Muscle of arm (tissue), 12 donors: ENCODE data around the gene PCDHGA8. TPM values are rescaled to one million over a fixed set of nuclear protein-coding genes. Genes with fewer than 3 reads are reported as not detected.
"Not testable (repeated sequence)": the region's sequence is repeated elsewhere in the genome, so short reads cannot be mapped to it uniquely, and the experiment has no call there.

Experiments
- DNase-seq: peaks from one replicate; pipeline ENCODE4 v3.0.0-alpha.2; 2013
- polyA plus RNA-seq, 12 donors: library from polyadenylated mRNA; unstranded; fragments of 120-200 nt; gene quantifications; one replicate each; pipeline ENCODE4 v1.2.1, GENCODE V29; 2013; ENCODE audit not compliant: insufficient read length in 12 of 12

The PCDHGA8 gene
- polyA plus RNA-seq, 12 donors = 0.34 to 1.1 (median 0.66) TPM; not detected in 2

GRCh38 chr5:141430332-141431113, 38.1 kb downstream of the PCDHGA8 start, which contains the start of gene PCDHGA12:
Gene PCDHGA12, plus strand, starts transcription at chr5:141430507. Its CDS starts 253 bp downstream, at chr5:141430760.
- DNase-seq = no peak

- no peak for DNase-seq
These were observed 38.9 kb downstream of the PCDHGA8 start for GRCh38 chr5:141431286-141431685.

GRCh38 chr5:141432308-141432707, 39.9 kb downstream of the PCDHGA8 start:
- DNase-seq = not testable (repeated sequence)

GRCh38 chr5:141432726-141433125, 40.3 kb downstream of the PCDHGA8 start:
- not testable (repeated sequence) for DNase-seq

- DNase-seq = no peak
These were observed 41.6 kb downstream of the PCDHGA8 start for GRCh38 chr5:141434006-141434405.

- DNase-seq = no peak
These were observed 44.8 kb downstream of the PCDHGA8 start for GRCh38 chr5:141437221-141437620.

GRCh38 chr5:141439411-141440141, 47.1 kb downstream of the PCDHGA8 start:
- no peak for DNase-seq

- DNase-seq = no peak
These were observed 47.9 kb downstream of the PCDHGA8 start for GRCh38 chr5:141440341-141440740.

GRCh38 chr5:141441571-141442170, 49.2 kb downstream of the PCDHGA8 start:
- DNase-seq = no peak

Other genes with a start within 250 kb of the PCDHGA8 start
- gene PCDHB6, start 242.6 kb upstream of the PCDHGA8 start, polyA plus RNA-seq = 1 to 10 TPM in 11 of 12 donors, not detected in 1; 1.6 to 3.8 (median 1.9) TPM
- 1 to 10 TPM in 11 of 12 donors, not detected in 1; 1.8 to 3.3 (median 2.4) TPM for gene PCDHB7, start 220.0 kb upstream of the PCDHGA8 start, polyA plus RNA-seq
- gene PCDHB8, start 214.8 kb upstream of the PCDHGA8 start, polyA plus RNA-seq = 1 to 10 TPM in 6 of 12 donors, under 1 TPM in 4, not detected in 2; 0.44 to 1.6 (median 1.2) TPM
- 1 to 10 TPM in 11 of 12 donors, not detected in 1; 2.8 to 6.3 (median 3.9) TPM for gene PCDHB16, start 210.2 kb upstream of the PCDHGA8 start, polyA plus RNA-seq
- gene PCDHB9, start 205.5 kb upstream of the PCDHGA8 start, polyA plus RNA-seq = 1 to 10 TPM in 10 of 12 donors, not detected in 2; 1.4 to 4.6 (median 2.3) TPM
- 1 to 10 TPM in 10 of 12 donors, not detected in 2; 3.2 to 5.7 (median 4.8) TPM for gene PCDHB10, start 200.3 kb upstream of the PCDHGA8 start, polyA plus RNA-seq
- gene PCDHB11, start 193.0 kb upstream of the PCDHGA8 start, polyA plus RNA-seq = 1 to 10 TPM in 11 of 12 donors, not detected in 1; 1.6 to 3.4 (median 2.5) TPM
- gene PCDHB12, start 183.9 kb upstream of the PCDHGA8 start, polyA plus RNA-seq = 1 to 10 TPM in 11 of 12 donors, not detected in 1; 1.9 to 3.8 (median 2.8) TPM
- 1 to 10 TPM in 11 of 12 donors, not detected in 1; 2.2 to 4.3 (median 3.0) TPM for gene PCDHB13, start 178.7 kb upstream of the PCDHGA8 start, polyA plus RNA-seq
- gene PCDHB14, start 169.3 kb upstream of the PCDHGA8 start, polyA plus RNA-seq = 1 to 10 TPM in 11 of 12 donors, not detected in 1; 5.4 to 9.6 (median 7.0) TPM
- 10 to 100 TPM in 1 of 12 donors, 1 to 10 TPM in 10, not detected in 1; 5.8 to 12.3 (median 6.8) TPM for gene PCDHB15, start 147.2 kb upstream of the PCDHGA8 start, polyA plus RNA-seq
- not detected for gene SLC25A2, start 88.6 kb upstream of the PCDHGA8 start, polyA plus RNA-seq
- 100 to 1,000 TPM in 2 of 12 donors, 10 to 100 TPM in 9, not detected in 1; 77.9 to 106 (median 91.7) TPM for gene TAF7, start 71.8 kb upstream of the PCDHGA8 start, polyA plus RNA-seq
- gene PCDHGA1, start 62.1 kb upstream of the PCDHGA8 start, polyA plus RNA-seq = under 1 TPM in 10 of 12 donors, not detected in 2; 0.44 to 0.86 (median 0.56) TPM
- 1 to 10 TPM in 11 of 12 donors, not detected in 1; 1.6 to 5.9 (median 2.5) TPM for gene PCDHGA2, start 53.9 kb upstream of the PCDHGA8 start, polyA plus RNA-seq
- gene PCDHGA3, start 48.8 kb upstream of the PCDHGA8 start, polyA plus RNA-seq = 1 to 10 TPM in 10 of 12 donors, not detected in 2; 1.2 to 1.8 (median 1.4) TPM
- 1 to 10 TPM in 1 of 12 donors, under 1 TPM in 9, not detected in 2; 0.32 to 1.0 (median 0.65) TPM for gene PCDHGB1, start 42.5 kb upstream of the PCDHGA8 start, polyA plus RNA-seq
- 1 to 10 TPM in 9 of 12 donors, under 1 TPM in 1, not detected in 2; 0.93 to 1.9 (median 1.5) TPM for gene PCDHGA4, start 37.6 kb upstream of the PCDHGA8 start, polyA plus RNA-seq
- 1 to 10 TPM in 10 of 12 donors, not detected in 2; 1.8 to 3.0 (median 2.1) TPM for gene PCDHGB2, start 32.6 kb upstream of the PCDHGA8 start, polyA plus RNA-seq
- 1 to 10 TPM in 10 of 12 donors, not detected in 2; 2.1 to 3.4 (median 2.7) TPM for gene PCDHGA5, start 28.5 kb upstream of the PCDHGA8 start, polyA plus RNA-seq
- gene PCDHGB3, start 22.4 kb upstream of the PCDHGA8 start, polyA plus RNA-seq = 1 to 10 TPM in 8 of 12 donors, under 1 TPM in 2, not detected in 2; 0.94 to 2.0 (median 1.3) TPM
- gene PCDHGA6, start 18.7 kb upstream of the PCDHGA8 start, polyA plus RNA-seq = 1 to 10 TPM in 10 of 12 donors, not detected in 2; 2.5 to 5.4 (median 3.5) TPM
- gene PCDHGA7, start 9.9 kb upstream of the PCDHGA8 start, polyA plus RNA-seq = 1 to 10 TPM in 10 of 12 donors, not detected in 2; 1.1 to 2.0 (median 1.6) TPM
- 1 to 10 TPM in 11 of 12 donors, not detected in 1; 1.9 to 3.5 (median 2.3) TPM for gene PCDHGB4, start 4.9 kb upstream of the PCDHGA8 start, polyA plus RNA-seq
- 1 to 10 TPM in 11 of 12 donors, not detected in 1; 2.7 to 7.7 (median 4.0) TPM for gene PCDHGB5, start 5.3 kb downstream of the PCDHGA8 start, polyA plus RNA-seq
- 1 to 10 TPM in 11 of 12 donors, not detected in 1; 2.8 to 5.2 (median 4.2) TPM for gene PCDHGA9, start 10.1 kb downstream of the PCDHGA8 start, polyA plus RNA-seq
- gene PCDHGB6, start 15.4 kb downstream of the PCDHGA8 start, polyA plus RNA-seq = 1 to 10 TPM in 11 of 12 donors, not detected in 1; 2.8 to 7.7 (median 4.3) TPM
- 1 to 10 TPM in 11 of 12 donors, not detected in 1; 1.3 to 3.4 (median 1.8) TPM for gene PCDHGA10, start 20.4 kb downstream of the PCDHGA8 start, polyA plus RNA-seq
- 10 to 100 TPM in 3 of 12 donors, 1 to 10 TPM in 8, not detected in 1; 6.5 to 14.7 (median 8.6) TPM for gene PCDHGB7, start 25.0 kb downstream of the PCDHGA8 start, polyA plus RNA-seq
- 1 to 10 TPM in 10 of 12 donors, not detected in 2; 2.6 to 5.1 (median 3.4) TPM for gene PCDHGA11, start 28.4 kb downstream of the PCDHGA8 start, polyA plus RNA-seq
- 1 to 10 TPM in 10 of 12 donors, not detected in 2; 1.2 to 4.6 (median 2.1) TPM for gene PCDHGA12, start 37.9 kb downstream of the PCDHGA8 start, polyA plus RNA-seq
- gene PCDHGC3, start 83.3 kb downstream of the PCDHGA8 start, polyA plus RNA-seq = 100 to 1,000 TPM in 7 of 12 donors, 10 to 100 TPM in 4, not detected in 1; 86.1 to 193 (median 119) TPM
- gene PCDHGC4, start 92.4 kb downstream of the PCDHGA8 start, polyA plus RNA-seq = 1 to 10 TPM in 9 of 12 donors, under 1 TPM in 1, not detected in 2; 0.93 to 2.7 (median 1.7) TPM
- 1 to 10 TPM in 2 of 12 donors, under 1 TPM in 8, not detected in 2; 0.19 to 1.3 (median 0.71) TPM for gene PCDHGC5, start 96.4 kb downstream of the PCDHGA8 start, polyA plus RNA-seq
- gene DIAPH1, start 226.4 kb downstream of the PCDHGA8 start, polyA plus RNA-seq = 10 to 100 TPM in 11 of 12 donors, not detected in 1; 19.9 to 47.9 (median 22.4) TPM
- 10 to 100 TPM in 11 of 12 donors, not detected in 1; 36.9 to 87.4 (median 51.4) TPM for gene HDAC3, start 244.2 kb downstream of the PCDHGA8 start, polyA plus RNA-seq
- under 1 TPM in 10 of 12 donors, not detected in 2; 0.10 to 0.84 (median 0.29) TPM for gene RELL2, start 244.4 kb downstream of the PCDHGA8 start, polyA plus RNA-seq